Vagina (tissue), 2 donors: Measurements from ENCODE around the gene TMEM140.

Experiments
- POLR2A ChIP-seq, 2 donors: fragments of 450-650 bp; IDR thresholded peaks; one replicate each; pipeline ENCODE4 v1.6.1; 2017; ENCODE audit warnings: antibody characterized with exemption in 2 of 2, mild to moderate bottlenecking in 2 of 2, moderate library complexity in 2 of 2
- POLR2AphosphoS5 ChIP-seq, 2 donors: sonication (generic); formaldehyde crosslinking; IDR thresholded peaks; one replicate each; pipeline ENCODE4 v1.9.0; 2017; ENCODE audit warnings: antibody characterized with exemption in 2 of 2, mild to moderate bottlenecking in 2 of 2, low read depth in 1 of 2; ENCODE audit not compliant: insufficient read depth in 1 of 2
- TF ChIP-seq, protein P1 (sequence below), 3 experiments: fragments of 450-650 bp in 2 of 3; fragments of 200-600 bp in 1 of 3; sonication (generic) in 1 of 3; IDR thresholded peaks; one replicate each; pipeline ENCODE4 v1.5.1; 2017 to 2019; ENCODE audit warnings: antibody characterized with exemption in 3 of 3, mild to moderate bottlenecking in 2 of 3, moderate library complexity in 2 of 3

DNA sequence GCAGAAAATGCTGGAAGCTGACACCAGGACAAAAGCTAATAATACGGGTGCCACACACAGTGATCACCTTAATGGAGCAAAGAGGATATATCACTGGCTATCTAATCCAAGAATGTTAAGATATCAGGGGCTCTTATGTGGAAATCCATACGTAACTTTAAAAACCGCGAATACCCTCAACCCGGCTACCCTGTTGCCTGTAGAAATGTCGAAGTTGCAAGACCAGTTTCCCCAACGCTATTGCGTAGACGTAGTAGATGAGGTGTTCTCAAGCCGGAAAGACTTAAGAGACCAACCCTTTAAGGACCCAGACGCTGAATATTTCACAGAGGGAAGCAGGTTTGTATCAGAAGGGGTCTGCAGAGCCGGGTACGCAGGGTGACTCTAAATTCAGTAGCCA lies 30.5 kb downstream of the TMEM140 start:
- TF ChIP-seq, protein P1, sequence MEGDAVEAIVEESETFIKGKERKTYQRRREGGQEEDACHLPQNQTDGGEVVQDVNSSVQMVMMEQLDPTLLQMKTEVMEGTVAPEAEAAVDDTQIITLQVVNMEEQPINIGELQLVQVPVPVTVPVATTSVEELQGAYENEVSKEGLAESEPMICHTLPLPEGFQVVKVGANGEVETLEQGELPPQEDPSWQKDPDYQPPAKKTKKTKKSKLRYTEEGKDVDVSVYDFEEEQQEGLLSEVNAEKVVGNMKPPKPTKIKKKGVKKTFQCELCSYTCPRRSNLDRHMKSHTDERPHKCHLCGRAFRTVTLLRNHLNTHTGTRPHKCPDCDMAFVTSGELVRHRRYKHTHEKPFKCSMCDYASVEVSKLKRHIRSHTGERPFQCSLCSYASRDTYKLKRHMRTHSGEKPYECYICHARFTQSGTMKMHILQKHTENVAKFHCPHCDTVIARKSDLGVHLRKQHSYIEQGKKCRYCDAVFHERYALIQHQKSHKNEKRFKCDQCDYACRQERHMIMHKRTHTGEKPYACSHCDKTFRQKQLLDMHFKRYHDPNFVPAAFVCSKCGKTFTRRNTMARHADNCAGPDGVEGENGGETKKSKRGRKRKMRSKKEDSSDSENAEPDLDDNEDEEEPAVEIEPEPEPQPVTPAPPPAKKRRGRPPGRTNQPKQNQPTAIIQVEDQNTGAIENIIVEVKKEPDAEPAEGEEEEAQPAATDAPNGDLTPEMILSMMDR (IDR thresholded peaks at IDR 0.05) = no peak
- no peak for TF ChIP-seq POLR2A (IDR thresholded peaks at IDR 0.05)
- no peak for TF ChIP-seq POLR2AphosphoS5 (IDR thresholded peaks at IDR 0.05; ENCODE audit: insufficient read depth in 1 of 2, low read depth in 1 of 2)
